ENCODE results near the gene DNAJC18. TPM values are rescaled to one million over a fixed set of nuclear protein-coding genes. Genes with fewer than 3 reads are reported as not detected.
A peak's percentile ranks its signal among the peaks of the same experiment; 100 is the strongest.

The DNAJC18 gene
- total and polyA plus RNA-seq, 2 experiments from 2014 or later, result 10.6 to 14.4 TPM

DNA sequence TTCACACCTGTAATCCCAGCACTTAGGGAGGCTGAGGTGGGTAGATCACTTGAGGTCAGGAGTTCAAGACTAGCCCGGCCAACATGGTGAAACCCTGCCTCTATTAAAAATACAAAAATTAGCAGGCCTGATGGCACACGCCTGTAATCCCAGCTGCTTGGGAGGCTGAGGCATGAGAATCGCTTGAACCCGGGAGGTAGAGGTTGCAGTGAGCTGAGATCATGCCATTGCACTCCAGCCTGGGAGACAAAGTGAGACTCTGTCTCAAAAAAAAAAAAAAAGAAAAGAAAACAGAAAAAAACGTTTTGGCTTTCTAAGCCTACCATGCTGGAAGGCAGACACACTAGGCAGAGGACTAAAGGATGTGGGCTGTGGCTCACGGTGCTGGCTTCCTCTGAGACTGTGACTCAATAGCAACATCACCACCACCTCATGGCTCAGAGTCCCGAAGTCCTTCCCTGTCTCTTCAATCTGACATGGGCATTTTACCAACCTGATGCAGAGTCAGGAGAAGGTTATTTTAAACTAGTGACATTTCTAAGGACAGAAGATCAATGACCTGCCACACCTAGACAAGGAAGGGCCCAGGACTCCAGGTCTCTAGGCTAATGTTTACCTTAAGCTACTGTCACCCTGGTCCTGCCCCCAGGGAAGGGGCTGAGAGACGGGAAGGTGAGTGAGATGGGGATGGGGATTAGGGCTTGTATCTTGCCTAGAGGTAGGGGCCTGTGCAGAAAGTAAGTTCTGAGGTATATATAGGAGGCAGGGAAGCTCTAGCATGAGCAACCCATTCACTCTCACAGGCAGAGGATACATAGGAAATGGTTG is 19.5 kb upstream of the DNAJC18 start:
- no peak for DNase-seq (ENCODE audit: low spot score)
- H3K27ac ChIP-seq, result peak overlapping the region; percentile 4
- no peaks in the 10 kb centered on the region for H3K4me1 ChIP-seq (ENCODE audit: insufficient read depth)
- H2AFZ ChIP-seq, result no peak overlapping the region
- TF ChIP-seq EZH2phosphoT487 (IDR thresholded peaks at IDR 0.05; ENCODE audit: low read depth, severe bottlenecking, unreplicated experiment) (no peak), EZH2 (IDR thresholded peaks at IDR 0.05; ENCODE audit: borderline replicate concordance) (no peak)
- TF ChIP-seq, protein P1, sequence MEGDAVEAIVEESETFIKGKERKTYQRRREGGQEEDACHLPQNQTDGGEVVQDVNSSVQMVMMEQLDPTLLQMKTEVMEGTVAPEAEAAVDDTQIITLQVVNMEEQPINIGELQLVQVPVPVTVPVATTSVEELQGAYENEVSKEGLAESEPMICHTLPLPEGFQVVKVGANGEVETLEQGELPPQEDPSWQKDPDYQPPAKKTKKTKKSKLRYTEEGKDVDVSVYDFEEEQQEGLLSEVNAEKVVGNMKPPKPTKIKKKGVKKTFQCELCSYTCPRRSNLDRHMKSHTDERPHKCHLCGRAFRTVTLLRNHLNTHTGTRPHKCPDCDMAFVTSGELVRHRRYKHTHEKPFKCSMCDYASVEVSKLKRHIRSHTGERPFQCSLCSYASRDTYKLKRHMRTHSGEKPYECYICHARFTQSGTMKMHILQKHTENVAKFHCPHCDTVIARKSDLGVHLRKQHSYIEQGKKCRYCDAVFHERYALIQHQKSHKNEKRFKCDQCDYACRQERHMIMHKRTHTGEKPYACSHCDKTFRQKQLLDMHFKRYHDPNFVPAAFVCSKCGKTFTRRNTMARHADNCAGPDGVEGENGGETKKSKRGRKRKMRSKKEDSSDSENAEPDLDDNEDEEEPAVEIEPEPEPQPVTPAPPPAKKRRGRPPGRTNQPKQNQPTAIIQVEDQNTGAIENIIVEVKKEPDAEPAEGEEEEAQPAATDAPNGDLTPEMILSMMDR (IDR thresholded peaks at IDR 0.05; ENCODE audit: poor library complexity), result no peak
- no peaks in the 10 kb centered on the region for H3K79me2 ChIP-seq
- H3K4me3 ChIP-seq, result no peak overlapping the region
- H3K4me2 ChIP-seq, result peak overlapping the region; percentile 9
- no peaks in the 10 kb centered on the region for H3K36me3 ChIP-seq (replicated peaks; ENCODE audit: insufficient read depth, low read depth)
- H3K9me3 ChIP-seq (ENCODE audit: low read depth), result no peaks in the 10 kb centered on the region
- H3K27me3 ChIP-seq, result no peaks in the 10 kb centered on the region
- H3K9me2 ChIP-seq (replicated peaks; ENCODE audit: insufficient read depth), result no peaks in the 10 kb centered on the region
- H4K20me1 ChIP-seq (ENCODE audit: insufficient read depth, poor library complexity, severe bottlenecking), result no peaks in the 10 kb centered on the region
- 71% methylated on average over 8 of the region's 8 CpGs for WGBS (ENCODE audit: low lambda C conversion rate, missing lambda C conversion rate)

DNA sequence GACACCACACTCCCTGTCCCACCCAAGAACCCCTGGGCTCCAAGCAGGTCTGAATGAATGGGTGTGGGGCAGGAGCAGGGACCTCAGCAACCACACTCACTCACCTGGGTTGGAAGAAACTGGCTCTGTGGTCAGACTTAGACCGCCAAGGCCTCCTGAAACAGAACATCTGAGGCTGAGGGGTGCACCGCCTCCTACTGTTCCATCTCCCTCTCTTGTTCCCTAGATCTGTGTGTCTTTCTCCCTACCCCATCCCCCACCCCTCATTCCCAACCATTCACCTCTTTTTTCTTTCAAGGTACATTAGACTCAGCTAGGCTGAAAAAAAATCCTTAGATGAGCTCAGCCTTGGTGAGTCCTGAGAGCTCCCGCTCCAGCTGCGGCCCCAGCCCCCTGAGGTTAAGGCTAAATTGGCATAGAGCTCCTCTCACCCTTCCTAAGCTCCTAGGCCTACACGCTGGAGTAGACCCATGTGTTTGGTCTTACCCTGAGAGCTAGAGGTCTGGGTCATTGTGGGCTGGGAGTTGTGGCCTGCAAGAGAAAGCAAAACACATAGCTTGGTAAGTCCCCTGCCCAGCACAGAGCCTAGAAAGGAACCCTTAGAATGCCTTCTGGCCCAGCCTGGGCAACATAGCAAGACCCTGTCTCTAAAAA is 18.5 kb upstream of the DNAJC18 start:
- no peaks in the 10 kb centered on the region for H3K9me2 ChIP-seq (replicated peaks; ENCODE audit: insufficient read depth)
- 87% methylated on average over 5 of the region's 5 CpGs for WGBS (ENCODE audit: low lambda C conversion rate, missing lambda C conversion rate)
- TF ChIP-seq EZH2 (IDR thresholded peaks at IDR 0.05; ENCODE audit: borderline replicate concordance) (no peak), EZH2phosphoT487 (IDR thresholded peaks at IDR 0.05; ENCODE audit: low read depth, severe bottlenecking, unreplicated experiment) (no peak)
- TF ChIP-seq, protein P1 (IDR thresholded peaks at IDR 0.05; ENCODE audit: poor library complexity), result no peak
- no peaks in the 10 kb centered on the region for H3K36me3 ChIP-seq (replicated peaks; ENCODE audit: insufficient read depth, low read depth)
- no peak overlapping the region for H3K27ac ChIP-seq
- H3K4me2 ChIP-seq, result no peak overlapping the region
- H3K79me2 ChIP-seq, result no peaks in the 10 kb centered on the region
- no peak overlapping the region for H3K4me3 ChIP-seq
- H3K9me3 ChIP-seq (ENCODE audit: low read depth), result no peaks in the 10 kb centered on the region
- H3K27me3 ChIP-seq, result no peaks in the 10 kb centered on the region
- no peak for DNase-seq (ENCODE audit: low spot score)
- no peak overlapping the region for H2AFZ ChIP-seq
- no peaks in the 10 kb centered on the region for H4K20me1 ChIP-seq (ENCODE audit: insufficient read depth, poor library complexity, severe bottlenecking)
- no peaks in the 10 kb centered on the region for H3K4me1 ChIP-seq (ENCODE audit: insufficient read depth)

DNA sequence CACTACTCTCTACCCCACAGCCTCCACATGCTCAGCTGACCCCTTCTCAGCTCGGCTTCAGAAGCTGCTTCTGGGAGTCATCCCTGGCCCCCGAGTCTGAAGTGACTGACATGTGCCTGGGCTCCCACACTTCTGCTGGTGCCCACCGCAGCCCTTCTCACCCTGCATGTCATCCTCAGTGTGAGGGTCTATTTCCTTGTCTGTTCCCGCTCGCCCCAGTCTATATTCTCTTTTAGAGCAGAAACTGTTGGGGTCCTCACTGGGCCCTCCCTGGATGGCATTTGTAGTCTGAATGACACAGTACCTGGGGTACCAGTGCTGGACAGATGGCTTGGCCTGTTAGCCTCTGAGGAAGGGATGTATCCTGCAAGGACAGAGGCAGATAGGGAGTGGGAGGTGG is 17.9 kb upstream of the DNAJC18 start:
- Histone ChIP-seq H3K9me3 (ENCODE audit: low read depth) (no peaks in the 10 kb centered on the region), H2AFZ (no peak overlapping the region), H3K27ac (no peak overlapping the region), H3K4me1 (ENCODE audit: insufficient read depth) (no peaks in the 10 kb centered on the region), H4K20me1 (ENCODE audit: insufficient read depth, poor library complexity, severe bottlenecking) (no peaks in the 10 kb centered on the region), H3K79me2 (no peaks in the 10 kb centered on the region), H3K9me2 (replicated peaks; ENCODE audit: insufficient read depth) (no peaks in the 10 kb centered on the region), H3K27me3 (no peaks in the 10 kb centered on the region), H3K4me3 (no peak overlapping the region), H3K4me2 (no peak overlapping the region), H3K36me3 (replicated peaks; ENCODE audit: insufficient read depth, low read depth) (no peaks in the 10 kb centered on the region)
- no peak for DNase-seq (ENCODE audit: low spot score)
- 98% methylated on average over 5 of the region's 5 CpGs for WGBS (ENCODE audit: low lambda C conversion rate, missing lambda C conversion rate)
- TF ChIP-seq, protein P1 (IDR thresholded peaks at IDR 0.05; ENCODE audit: poor library complexity), result no peak
- TF ChIP-seq EZH2 (IDR thresholded peaks at IDR 0.05; ENCODE audit: borderline replicate concordance) (no peak), EZH2phosphoT487 (IDR thresholded peaks at IDR 0.05; ENCODE audit: low read depth, severe bottlenecking, unreplicated experiment) (no peak)

All from hepatocyte (in vitro differentiated cells).